Measurements from ENCODE around the gene MRPL2. TPM values are rescaled to one million over a fixed set of nuclear protein-coding genes. Genes with fewer than 3 reads are reported as not detected.

Gene MRPL2
- total RNA-seq, 1 experiment from 2014 or later = 123 TPM

- no peak overlapping the region for H3K4me3 ChIP-seq (ENCODE audit: low read depth, low read length)
- H3K4me1 ChIP-seq = no peaks in the 10 kb centered on the region
- peaks cover 42% of the 10 kb centered on the region for H3K36me3 Mint-ChIP-seq (ENCODE audit: insufficient read depth, unreplicated experiment)
- H3K9me3 Mint-ChIP-seq (ENCODE audit: unreplicated experiment) = no peaks in the 10 kb centered on the region
- H3K9me3 ChIP-seq = no peaks in the 10 kb centered on the region
- DNase-seq = no peak
- POLR2A ChIA-PET = interaction anchor here (0.6 kb wide), 1 partner anchor 76 kb away, joined by 3 read pairs; no protein-coding TSS in a partner anchor
- TF ChIP-seq CTCF (IDR thresholded peaks at IDR 0.05; ENCODE audit: insufficient read depth in 1 of 2, low read depth in 1 of 2, low read length in 1 of 2, severe bottlenecking in 1 of 2, unreplicated experiment in 1 of 2) = no peak
- no peaks in the 10 kb centered on the region for H3K4me1 Mint-ChIP-seq (ENCODE audit: low read depth, unreplicated experiment)
- CTCF ChIA-PET = no interaction called here
- H3K27me3 ChIP-seq (replicated peaks; ENCODE audit: control insufficient read depth, insufficient read depth, low read length) = no peaks in the 10 kb centered on the region
- H3K27ac Mint-ChIP-seq (ENCODE audit: unreplicated experiment) = no peak overlapping the region
- H3K4me3 Mint-ChIP-seq (ENCODE audit: unreplicated experiment) = no peak overlapping the region
- H3K36me3 ChIP-seq (ENCODE audit: control insufficient read depth, insufficient read depth, low read length) = peaks cover 3% of the 10 kb centered on the region
- no peaks in the 10 kb centered on the region for H3K27me3 Mint-ChIP-seq (ENCODE audit: insufficient read depth, unreplicated experiment)
- intact Hi-C loops (cut with micrococcal nuclease; ENCODE audit: unreplicated experiment) = no loop called here
- BruUV-seq (replicated peaks) = no TSS peak
Measured at GRCh38 chr6:43005844-43006243, 53.4 kb downstream of the MRPL2 start.

Other genes with a start within 250 kb of the MRPL2 start
- 103 and 110 TPM in 2 replicates for gene RPL7L1, start 179.8 kb downstream of the MRPL2 start, total RNA-seq (2022)
- gene PTCRA, start 143.4 kb downstream of the MRPL2 start, total RNA-seq (2022) = not detected in 2 replicates
- gene CNPY3, start 130.0 kb downstream of the MRPL2 start, total RNA-seq (2022) = 49.2 and 56.1 TPM in 2 replicates
- not detected in 2 replicates for gene GNMT, start 98.7 kb downstream of the MRPL2 start, total RNA-seq (2022)
- 6.9 and 8.2 TPM in 2 replicates for gene PEX6, start 80.3 kb downstream of the MRPL2 start, total RNA-seq (2022)
- gene PPP2R5D, start 74.9 kb downstream of the MRPL2 start, total RNA-seq (2022) = 44.4 and 45.0 TPM in 2 replicates
- 60.3 and 62.3 TPM in 2 replicates for gene MEA1, start 45.5 kb downstream of the MRPL2 start, total RNA-seq (2022)
- gene KLHDC3, start 45.2 kb downstream of the MRPL2 start, total RNA-seq (2022) = 62.9 and 66.8 TPM in 2 replicates
- 71.0 and 74.9 TPM in 2 replicates for gene RRP36, start 37.8 kb downstream of the MRPL2 start, total RNA-seq (2022)
- gene CUL7, start 5.6 kb downstream of the MRPL2 start, total RNA-seq (2022) = 25.3 and 26.7 TPM in 2 replicates
- gene KLC4, start 197 bp upstream of the MRPL2 start, total RNA-seq (2022) = 47.7 and 52.7 TPM in 2 replicates
- gene PTK7, start 16.9 kb upstream of the MRPL2 start, total RNA-seq (2022) = 175 and 180 TPM in 2 replicates
- gene SRF, start 111.8 kb upstream of the MRPL2 start, total RNA-seq (2022) = 31.3 and 32.1 TPM in 2 replicates
- gene CUL9, start 122.8 kb upstream of the MRPL2 start, total RNA-seq (2022) = 16.7 and 16.8 TPM in 2 replicates
- 56.1 and 62.6 TPM in 2 replicates for gene DNPH1, start 170.0 kb upstream of the MRPL2 start, total RNA-seq (2022)
- gene TTBK1, start 184.0 kb upstream of the MRPL2 start, total RNA-seq (2022) = 0.51 and 0.61 TPM in 2 replicates
- not detected in 2 replicates for gene SLC22A7, start 238.8 kb upstream of the MRPL2 start, total RNA-seq (2022)
- gene CRIP3, start 249.4 kb upstream of the MRPL2 start, total RNA-seq (2022) = not detected in 2 replicates

Data from Caco-2 (cell line).